Medulla oblongata (tissue), 1 donor: ENCODE measurements around the gene EIF4E3.
A peak's percentile ranks its signal among the peaks of the same experiment; 100 is the strongest.

ENCODE experiments used
- DNase-seq: peaks from one replicate; pipeline ENCODE4 v3.0.0-alpha.2; 2015; ENCODE audit errors: extremely low spot score

EIF4E3 gene

DNA sequence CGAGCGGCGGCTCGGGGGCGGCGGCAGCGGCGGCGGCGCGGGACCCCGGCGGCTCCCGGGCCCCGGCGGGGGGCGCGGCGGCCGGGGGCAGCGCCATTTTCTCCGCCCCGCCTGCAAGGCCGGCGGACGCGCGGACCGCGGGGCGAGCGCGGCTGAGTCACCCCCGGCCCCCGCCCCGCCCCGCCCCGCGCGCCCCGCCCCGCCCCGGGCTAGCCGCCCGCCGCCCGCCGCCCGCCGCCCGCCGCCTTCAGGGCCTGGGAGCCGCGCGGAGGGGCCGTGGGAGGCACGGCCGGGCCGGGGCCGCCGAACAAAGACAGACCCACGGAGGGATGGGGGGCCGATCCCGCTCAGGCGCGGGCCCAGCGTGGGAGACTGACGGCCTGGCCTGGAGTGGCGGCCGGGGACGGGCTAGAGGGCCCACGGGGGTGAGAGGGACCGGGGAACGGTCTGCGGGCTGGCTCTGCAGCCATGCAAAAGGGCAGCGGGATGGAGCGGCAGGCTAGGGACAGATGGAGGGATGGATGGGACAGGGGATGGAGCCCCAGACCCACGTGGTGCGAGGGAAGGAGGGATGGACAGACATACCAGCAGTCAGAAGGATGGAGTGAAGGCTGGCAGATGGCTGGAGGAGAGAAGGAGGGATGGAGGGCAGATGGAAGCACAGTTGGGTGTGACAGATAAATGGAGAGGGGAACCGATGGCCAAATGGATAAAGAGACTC lies at the start of gene EIF4E3:
Gene EIF4E3, minus strand, starts transcription at position 132 of the 721 bp plus-strand sequence. Its CDS starts 35 bp downstream, at position 97.
- DNase-seq: no peak

DNA sequence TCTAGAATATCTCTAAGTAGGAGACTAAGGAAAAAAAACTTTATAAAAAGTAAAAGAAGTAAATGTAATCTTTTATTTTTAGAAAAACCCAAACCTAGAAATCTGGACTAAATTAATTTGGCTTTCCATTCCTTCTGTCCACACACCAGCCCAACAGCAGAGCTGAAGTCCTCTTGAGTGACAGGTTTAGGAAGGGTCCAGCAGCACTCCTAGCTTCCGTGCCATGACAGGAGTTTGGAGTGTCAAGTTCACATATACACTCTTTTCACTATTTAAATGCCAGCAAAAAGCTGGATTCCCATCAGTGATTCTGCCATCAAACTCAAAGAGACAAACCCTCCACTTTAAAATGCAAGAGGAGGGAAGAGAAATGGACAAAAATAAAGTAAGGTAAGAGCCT lies 46.7 kb upstream of the EIF4E3 start:
- no peak for DNase-seq

DNA sequence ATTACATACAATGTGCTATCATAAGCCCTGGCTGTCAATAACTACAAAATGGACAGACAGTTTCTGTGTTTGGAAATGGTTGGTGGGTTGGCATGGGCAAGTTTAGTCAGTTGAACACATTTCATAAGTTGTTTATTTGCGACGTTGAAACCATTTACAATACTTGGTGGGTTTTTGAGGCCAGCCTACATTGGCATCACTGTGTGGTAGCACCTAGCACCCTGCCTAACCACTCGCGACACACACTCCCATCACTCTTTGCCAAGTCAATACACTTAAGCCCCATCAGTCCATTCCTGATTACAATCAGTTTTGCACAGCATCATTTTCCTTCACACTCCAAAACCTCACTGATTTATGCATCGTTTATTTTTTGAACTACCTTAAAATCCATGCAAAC lies 45.9 kb upstream of the EIF4E3 start:
- DNase-seq: no peak

DNA sequence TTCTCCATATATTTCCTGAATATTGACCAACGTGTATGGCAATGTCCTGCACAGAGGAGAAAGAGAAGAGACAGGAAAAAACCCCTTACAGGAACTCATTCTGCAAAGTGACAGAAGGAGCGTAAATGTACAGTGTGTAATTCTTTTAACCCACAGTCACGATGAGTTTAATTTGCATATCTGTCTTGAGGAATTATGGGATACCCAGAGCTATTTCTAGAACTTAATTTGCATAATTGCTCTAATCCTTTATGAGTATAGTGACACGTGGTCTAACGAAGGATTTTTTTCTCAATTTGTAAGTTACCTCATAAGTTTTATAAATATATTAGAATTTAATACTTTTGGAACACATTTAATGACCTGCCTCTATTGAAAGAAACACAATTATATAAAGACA lies 38.2 kb upstream of the EIF4E3 start:
- no peak for DNase-seq

DNA sequence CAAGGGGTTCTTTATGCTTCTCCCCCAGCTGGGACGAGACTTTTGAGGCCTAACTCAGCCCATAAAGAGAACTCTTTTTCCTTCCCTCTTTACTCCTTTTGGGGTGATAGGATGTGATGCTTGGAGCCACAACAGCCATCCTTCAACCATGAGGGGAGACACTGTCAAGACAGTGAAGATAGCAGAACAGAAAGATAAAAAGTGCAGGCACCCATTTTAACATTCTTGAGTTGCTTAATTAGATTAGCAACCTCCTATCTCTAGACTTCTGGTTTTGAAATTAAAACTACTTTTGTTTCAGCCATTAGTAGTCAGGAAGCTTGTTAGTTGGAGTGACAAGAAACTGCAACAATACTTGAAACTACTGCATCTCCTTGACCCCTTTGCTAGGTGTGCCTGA lies 34.9 kb upstream of the EIF4E3 start:
- DNase-seq: no peak

DNA sequence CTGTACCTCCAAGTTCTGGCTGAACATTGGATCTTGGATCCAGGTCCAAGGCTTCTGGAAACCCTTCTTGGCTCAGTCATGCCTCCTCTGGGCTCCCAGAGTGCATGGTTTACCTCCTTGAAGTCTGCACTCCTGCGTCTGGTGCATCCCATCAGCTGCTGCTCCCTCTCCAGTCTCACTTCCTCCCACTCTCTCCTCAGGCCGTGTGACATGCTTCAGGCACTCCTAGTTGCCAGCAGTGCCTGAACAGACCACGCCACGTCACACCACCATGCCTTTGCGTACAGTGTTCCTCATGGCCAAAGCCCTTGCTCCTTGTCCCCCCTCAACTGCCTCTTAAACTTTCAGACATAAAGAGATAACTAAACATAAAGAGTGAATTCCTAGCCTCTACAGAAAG lies 34.2 kb upstream of the EIF4E3 start:
- DNase-seq: peak; percentile 19

DNA sequence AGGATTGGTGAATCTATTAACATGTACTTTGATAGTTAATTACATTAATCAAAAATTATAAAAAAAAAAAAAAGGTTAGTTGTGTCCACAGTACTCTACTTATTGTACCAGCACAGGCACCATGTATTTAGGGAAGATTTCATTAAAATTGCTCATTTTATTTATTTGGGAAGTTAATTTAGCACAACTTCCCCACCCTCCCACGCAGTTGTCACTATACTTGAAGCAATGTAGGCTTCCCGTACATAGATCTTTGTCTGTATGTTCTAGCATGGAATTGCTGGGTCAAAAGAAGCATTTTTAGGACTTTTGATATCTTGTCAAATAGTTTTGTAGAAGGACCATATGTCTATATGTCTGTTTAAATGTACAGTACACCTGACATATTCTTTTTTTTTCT lies 32.9 kb upstream of the EIF4E3 start:
- DNase-seq: no peak

DNA sequence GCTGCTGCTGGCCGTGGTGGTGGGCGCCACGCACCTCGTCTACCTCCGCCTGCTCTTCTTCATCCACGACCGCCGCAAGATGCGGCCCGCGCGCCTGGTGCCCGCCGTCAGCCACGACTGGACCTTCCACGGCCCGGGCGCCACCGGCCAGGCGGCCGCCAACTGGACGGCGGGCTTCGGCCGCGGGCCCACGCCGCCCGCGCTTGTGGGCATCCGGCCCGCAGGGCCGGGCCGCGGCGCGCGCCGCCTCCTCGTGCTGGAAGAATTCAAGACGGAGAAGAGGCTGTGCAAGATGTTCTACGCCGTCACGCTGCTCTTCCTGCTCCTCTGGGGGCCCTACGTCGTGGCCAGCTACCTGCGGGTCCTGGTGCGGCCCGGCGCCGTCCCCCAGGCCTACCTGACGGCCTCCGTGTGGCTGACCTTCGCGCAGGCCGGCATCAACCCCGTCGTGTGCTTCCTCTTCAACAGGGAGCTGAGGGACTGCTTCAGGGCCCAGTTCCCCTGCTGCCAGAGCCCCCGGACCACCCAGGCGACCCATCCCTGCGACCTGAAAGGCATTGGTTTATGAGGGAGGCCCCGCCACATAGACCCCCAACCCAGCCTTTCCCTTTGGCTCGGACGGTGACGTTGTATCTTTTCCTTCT lies 29.5 kb upstream of the EIF4E3 start:
- DNase-seq: no peak

DNA sequence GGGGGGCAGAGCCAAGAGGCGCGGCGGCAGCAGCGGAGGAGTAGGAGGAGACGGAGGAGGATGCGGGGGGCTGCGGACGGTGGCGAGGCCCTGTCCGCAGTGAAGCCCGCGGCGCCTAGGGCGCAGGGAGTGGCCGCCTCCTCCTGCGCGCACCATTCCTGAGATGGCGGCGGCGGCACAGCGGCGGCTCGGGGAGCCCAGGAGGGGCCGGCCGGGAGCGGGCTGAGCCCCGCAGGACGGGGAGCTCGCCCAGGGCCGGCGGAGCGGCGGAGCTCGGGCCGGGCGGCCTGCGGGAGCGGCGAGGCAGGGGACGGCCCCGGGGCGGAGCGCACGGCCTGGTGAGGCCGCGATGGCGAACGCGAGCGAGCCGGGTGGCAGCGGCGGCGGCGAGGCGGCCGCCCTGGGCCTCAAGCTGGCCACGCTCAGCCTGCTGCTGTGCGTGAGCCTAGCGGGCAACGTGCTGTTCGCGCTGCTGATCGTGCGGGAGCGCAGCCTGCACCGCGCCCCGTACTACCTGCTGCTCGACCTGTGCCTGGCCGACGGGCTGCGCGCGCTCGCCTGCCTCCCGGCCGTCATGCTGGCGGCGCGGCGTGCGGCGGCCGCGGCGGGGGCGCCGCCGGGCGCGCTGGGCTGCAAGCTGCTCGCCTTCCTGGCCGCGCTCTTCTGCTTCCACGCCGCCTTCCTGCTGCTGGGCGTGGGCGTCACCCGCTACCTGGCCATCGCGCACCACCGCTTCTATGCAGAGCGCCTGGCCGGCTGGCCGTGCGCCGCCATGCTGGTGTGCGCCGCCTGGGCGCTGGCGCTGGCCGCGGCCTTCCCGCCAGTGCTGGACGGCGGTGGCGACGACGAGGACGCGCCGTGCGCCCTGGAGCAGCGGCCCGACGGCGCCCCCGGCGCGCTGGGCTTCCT lies 28.8 kb upstream of the EIF4E3 start, which contains the start of gene GPR27:
Gene GPR27, plus strand, starts transcription at position 155 of the 909 bp plus-strand sequence. Its CDS starts 195 bp downstream, at position 350.
- DNase-seq: no peak

DNA sequence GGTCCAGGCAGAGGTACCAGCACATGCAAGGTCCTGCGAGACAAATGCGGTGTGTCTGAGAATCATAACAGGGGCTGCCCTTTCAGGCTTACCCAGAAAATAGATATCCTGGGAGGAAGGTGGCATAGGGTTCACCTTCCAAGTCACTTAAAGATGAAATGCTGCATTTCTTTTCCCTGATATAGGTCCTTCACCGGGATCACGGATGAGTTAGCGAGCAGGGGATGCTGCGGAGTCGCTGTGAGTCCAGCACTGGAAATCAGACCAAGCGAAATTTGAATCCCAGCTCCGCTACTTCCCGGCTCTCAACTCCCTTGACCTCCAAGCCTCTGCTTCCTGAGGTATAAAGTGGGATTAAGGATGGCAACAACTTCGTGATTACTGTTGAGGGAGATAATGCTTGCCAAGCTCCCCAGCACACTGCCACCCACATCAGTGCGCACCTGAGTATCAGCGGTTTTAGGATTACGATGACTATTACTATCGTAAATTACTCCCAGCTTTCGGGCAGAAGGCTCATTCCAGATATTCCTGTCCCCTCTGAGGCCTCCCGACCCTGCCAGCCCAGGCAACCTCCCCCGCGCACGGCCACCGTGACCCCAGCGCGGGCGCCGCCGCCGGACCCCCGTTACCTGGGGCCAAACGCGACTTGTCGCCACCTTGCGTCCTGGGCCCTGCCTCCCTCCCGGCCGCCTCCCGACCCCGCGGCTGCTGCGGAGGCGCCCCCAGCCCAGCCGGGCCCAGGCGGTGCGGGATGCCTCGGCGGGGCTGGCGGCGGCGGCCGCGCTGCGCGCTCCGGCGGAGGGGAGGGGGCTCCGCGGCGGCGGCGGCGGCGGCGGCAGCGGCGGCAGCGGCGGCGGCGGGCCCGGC lies 27.9 kb upstream of the EIF4E3 start:
- no peak for DNase-seq

DNA sequence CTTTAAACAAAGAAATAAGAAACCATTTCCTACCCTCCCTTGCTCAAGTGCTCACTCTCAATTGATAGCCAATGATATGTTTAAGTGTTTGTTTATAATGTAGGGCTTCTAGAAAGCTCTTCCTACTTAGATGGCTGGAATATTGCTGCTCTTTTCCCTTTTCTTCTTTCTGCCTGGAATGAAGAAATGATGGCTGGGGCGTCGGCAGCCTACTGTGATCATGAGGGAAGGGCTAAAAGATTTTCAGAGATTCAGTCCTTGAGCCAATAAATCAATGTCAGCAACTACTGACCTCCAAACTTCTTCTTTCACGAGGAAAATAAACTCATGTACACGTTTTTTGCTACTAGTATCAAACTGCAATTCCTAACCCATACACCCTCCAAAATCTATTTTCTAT lies 26.4 kb upstream of the EIF4E3 start:
- no peak for DNase-seq

DNA sequence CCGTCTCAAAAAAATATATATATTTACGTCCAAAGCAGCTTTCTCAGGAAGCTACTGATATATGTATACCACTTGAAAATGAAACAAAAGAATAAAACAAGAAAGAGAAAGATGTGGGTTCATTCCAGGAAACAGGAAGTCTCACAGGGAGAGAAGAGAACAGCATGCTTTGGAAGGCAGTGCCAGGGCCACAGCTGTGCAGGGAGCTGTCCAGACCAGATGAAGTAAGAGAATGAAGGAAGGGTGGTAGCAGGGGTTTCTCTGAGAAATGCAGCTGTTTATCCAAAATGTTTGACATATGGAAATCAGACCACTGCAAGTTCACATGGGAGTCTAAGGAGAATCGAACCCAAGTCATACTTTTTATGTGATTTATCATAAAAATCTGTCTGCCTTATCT lies 19.5 kb upstream of the EIF4E3 start:
- DNase-seq: no peak

DNA sequence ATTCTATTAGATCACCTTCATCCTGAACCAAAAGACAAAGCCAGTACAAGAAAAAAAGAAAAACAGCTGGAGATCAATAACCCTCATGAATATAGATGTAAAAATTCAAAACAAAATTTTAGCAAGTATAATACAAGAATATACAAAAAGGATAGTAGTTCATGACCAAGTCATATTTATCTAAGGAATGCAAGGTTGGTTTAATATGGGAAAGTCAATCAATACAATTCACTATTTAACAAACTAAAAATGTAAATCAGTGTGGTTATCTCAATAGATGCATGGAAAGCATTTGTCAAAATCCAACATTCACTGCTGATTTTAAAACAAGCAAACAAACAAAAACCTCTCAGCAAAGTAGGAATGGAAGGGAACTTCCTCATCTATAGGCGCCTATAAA lies 17.4 kb upstream of the EIF4E3 start:
- no peak for DNase-seq

DNA sequence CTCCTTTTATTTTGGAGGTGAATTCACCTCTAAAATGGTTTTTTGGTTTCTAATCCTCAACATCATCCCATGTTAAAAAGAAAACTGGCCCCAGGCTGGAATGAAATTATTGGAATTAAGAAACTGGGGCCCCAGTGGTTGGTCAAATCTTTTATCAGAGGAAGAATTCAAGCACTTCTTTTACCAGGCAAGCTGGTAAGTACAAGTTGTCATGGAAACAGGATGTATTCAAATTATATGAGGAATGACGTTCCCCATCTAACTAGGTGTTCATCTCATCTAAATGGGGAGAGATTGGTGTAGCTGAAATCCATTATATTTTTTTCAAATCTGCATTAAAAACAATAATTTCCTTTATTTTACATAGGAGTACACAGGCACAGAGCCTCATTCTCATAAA lies 9.7 kb upstream of the EIF4E3 start:
- no peak for DNase-seq

DNA sequence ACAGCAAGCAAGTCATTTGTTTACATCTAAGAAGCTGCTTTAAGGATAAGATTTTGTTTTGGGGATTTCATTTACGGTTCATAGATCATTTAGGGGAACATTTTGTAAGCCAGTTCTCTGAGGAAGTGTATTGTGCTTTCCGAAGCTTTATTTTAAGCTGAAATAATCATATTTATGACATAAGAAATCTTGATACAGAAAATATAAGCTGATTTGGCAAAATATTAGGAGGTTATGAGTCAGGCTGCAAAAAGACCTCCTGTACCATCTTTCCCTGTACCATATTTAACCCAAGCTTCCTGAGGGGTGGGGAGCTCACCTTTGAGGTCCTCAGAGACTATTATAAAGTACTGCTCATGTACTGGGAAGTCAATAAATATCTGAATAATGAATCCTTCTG lies 8.1 kb upstream of the EIF4E3 start:
- DNase-seq: no peak

DNA sequence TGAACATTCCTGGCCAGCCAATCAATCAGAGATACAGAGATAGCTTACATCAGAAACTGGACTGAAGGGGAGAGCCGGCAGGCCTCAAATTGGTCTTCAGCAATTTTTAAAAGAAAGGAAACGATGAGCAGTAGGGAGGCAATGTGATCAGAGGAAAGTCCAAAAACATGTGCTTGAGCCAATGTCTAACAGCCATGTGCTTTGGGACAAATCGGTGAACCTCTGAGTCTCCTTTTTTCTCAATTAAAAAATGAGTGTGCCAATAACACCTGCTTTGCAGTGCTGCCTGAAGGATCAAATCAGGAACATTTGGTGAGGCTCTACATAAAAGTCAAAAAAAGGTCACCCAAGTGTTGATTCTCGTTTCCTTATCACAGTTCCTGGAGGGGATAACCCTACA lies 7.4 kb upstream of the EIF4E3 start:
- DNase-seq: no peak

DNA sequence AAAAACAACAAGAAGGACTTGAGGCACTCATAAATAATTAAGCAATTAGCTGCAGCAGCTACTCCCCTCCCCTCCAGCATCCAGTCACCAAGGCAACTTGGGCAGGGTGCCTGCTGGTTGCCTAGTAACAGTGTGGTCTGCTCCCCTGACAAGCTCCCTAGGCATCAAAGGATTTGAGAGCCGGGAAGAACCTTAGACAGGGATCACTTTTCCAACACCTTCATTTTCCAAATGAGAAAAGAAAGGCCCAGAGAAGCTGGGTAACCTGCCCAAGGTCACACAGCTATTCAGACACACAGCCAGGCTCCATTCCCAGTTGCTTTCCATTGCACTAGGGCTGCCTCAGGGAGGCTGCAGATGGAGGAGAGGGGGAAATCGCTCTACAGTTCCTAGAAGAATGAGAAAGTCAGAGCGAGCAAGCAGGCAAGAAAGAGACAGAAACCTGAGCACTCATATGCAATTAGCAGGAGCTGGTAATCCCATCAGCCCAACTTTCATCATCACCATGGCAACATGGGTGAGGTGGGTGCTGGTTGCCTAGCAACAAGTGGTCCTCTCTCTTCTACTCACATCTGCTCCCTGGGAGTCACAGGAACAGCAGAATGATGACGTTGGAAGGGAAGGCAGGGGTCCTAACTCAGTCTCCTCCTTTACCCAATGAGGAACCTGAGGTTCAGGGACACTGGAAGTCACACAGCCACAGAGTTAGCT lies 3.6 kb upstream of the EIF4E3 start:
- DNase-seq: no peak

DNA sequence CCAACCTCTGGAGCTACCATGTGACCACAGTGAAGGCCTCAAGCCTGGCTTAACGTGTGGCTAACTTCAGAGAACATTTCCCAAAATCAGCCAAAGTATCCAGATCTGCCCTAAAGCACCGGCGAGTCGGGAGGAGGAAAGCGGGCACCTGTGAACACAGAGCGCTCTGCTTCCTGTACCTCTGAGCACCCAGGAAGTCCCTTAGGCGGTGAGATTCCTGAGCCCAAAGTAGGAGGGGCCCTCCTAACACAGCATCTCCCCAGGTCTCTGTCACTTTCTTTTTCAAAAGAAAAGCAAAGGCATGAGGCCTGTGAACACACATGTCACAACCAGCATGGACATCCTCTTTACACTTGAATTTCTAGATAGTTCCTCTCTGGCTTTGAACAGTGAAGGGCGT lies 944 bp upstream of the EIF4E3 start:
- DNase-seq: no peak

DNA sequence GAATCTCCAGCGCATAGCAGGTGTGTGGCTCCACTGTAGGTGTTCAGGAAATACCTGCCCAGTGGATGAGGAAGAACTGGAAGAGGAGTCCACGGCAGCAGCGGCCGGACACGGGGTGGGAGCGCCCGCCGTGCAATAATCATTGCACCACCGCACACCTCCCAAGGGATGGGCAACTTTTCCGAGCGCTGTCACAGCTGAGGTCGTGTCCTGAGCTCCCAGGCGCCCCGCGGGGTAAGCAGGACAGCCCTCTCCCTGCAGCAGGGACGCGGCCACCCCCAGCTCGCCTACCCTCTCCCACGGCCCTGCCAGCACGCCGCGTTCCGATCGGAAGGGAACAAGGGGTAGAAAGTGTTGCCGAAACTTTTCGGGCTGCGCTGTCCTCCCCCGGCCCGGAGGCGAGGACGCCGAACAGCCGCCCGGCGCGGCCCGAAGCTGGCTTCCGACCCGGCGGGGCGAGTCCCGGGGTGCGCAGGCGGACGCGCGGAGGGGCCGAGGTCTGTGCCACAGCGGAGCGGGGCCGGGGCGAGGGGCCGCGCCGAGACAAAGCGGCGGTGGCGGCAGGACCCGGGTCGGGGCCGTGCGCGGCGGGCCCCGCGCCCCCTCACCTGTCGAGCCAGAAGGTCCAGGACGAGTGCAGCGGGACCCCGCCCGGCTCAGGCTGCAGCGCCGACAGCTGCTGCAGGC lies 475 bp downstream of the EIF4E3 start:
- no peak for DNase-seq

DNA sequence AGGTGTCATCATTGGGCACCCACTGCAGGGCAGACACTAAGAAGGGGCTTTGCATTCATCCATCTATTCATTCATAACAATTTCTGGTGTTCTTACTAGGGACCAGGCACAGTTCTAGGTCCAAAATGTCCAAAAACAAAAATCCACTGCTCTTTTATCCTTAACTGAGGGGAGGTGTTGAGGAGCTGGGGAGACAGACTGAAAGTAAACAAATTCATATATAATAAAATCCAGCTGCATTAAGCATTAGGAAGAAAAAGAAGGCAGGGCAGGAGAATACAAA lies 1.1 kb downstream of the EIF4E3 start:
- no peak for DNase-seq
